Fibroblast of skin of left quadriceps (primary cell): ENCODE data around the gene TYW1B.
"Not testable (repeated sequence)": the region's sequence is repeated elsewhere in the genome, so short reads cannot be mapped to it uniquely, and the experiment has no call there.

ENCODE experiments used
- DNase-seq, 2 experiments: peaks; one replicate each; pipeline ENCODE4 v3.0.0-alpha.2; 2013; ENCODE audit warnings: low read depth in 2 of 2

Gene TYW1B

DNA sequence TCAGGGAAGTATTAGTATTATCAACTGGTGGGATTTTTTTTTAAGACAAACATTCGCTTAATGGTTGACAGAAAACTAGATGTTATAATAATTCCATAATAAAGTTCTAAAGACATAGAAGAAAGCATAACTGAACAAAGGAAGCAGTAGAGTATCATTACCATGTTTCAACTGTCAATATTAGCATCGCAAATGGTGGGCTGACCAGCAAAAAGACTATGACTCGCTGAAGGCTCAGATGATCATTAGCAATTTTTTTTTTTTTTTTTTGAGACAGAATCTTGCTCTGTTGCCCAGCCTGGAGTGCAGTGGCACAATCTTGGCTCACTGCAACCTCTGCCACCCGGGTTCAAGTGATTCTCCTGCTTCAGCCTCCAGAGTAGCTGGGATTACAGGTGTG, 74.8 kb downstream of the TYW1B start:
- not testable (repeated sequence) for DNase-seq

DNA sequence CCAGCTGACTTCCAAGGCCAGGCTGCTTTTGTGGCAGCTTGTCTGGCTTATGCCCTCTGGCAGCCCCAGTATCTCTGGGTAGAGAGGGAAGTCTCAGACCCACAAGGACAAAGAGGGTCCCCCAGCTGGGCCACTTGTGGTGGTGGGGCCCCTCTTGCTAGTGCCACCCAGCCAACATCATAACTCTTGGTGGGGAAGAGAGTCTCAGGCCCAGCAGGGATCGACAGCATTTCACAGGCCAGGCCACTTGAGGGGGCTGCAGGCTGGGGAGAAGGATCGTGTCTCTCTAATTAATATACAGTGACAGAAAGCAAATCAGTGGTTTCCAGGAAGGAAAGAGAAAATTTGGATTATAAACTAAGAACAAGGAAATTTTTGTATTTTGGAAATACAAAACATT, 76.0 kb downstream of the TYW1B start:
- DNase-seq = no peak

GRCh38 chr7:72751378-72751777, 76.6 kb downstream of the TYW1B start:
- DNase-seq = no peak

- DNase-seq = not testable (repeated sequence)
These were observed 79.4 kb downstream of the TYW1B start for GRCh38 chr7:72748649-72749048.

DNA sequence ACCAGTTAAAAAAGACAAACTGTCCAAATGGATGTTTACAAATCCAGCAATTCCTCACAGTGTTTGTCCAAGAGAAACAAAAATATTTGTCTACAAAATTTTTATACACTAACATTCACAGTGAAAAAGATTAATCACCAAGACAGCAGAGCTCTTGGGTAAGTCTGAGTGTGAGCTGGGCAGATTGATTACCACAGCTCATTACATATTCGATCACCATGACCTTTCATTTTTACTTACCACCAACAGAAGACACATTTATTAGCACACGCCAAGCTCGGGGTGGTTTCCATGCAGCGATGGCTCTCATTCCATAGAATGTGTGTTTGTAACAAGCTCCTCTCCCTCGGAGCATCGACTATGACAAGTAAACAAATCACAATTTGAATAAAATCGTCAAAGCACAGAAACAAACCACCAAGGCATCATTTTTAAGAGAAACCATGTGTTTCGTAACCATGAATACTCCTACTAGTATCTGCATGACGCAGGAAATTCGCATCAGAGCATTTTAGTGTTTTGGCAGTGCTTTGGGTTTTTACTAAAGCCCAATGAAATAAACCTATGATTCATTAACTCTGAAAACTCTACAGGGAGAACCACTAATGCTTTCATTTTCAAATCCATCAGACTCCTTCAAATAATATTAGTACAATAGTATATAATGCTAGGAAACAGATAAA, 83.6 kb downstream of the TYW1B start:
- peak; percentile 41 to 43 for DNase-seq

- DNase-seq = not testable (repeated sequence)
These were observed 84.2 kb downstream of the TYW1B start for GRCh38 chr7:72743801-72744200.

DNA sequence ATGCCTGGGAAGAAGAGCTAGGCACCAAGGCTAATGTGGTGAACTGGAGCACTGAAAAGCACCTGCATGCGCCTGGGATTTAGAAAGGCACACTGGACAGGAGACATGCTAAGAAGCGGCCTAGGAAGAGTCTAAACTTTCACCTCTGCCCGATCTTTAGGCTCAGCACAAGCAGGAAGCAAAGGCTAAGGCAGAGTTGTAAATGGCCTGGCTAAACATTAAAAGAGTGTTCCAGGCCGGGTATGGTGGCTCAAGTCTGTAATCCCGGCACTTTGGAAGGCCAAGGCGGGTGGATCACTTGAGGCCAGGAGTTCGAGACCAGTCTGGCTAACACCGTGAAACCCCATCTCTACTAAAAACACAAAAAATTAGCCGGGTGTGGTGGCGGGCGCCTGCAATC, 88.3 kb downstream of the TYW1B start:
- DNase-seq = not testable (repeated sequence)

GRCh38 chr7:72735855-72736254, 92.1 kb downstream of the TYW1B start:
- not testable (repeated sequence) for DNase-seq

- not testable (repeated sequence) for DNase-seq
These were observed 97.2 kb downstream of the TYW1B start for GRCh38 chr7:72730815-72731214.

- DNase-seq = not testable (repeated sequence)
These were observed 97.6 kb downstream of the TYW1B start for GRCh38 chr7:72730384-72730783.

DNA sequence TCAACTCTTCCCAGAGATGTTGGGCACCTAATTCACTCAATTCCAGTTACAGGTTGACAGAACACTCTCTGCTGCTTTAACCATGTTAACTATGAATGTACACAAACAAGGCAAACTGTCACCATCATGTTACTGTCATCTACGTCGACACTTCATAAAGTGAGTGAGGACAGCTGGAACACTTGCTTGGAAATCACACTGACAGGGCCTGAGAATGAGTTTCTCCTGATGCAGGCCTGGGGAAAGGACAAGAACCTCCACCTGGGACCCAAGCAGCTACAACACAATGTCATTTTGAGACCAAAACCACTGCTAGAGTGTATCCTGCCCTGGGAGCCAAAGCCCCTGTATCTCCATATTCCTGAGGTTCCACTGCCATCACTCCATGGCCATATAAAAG, 98.9 kb downstream of the TYW1B start:
- DNase-seq = not testable (repeated sequence)

- DNase-seq = not testable (repeated sequence)
These were observed 105.3 kb downstream of the TYW1B start for GRCh38 chr7:72722694-72723093.

DNA sequence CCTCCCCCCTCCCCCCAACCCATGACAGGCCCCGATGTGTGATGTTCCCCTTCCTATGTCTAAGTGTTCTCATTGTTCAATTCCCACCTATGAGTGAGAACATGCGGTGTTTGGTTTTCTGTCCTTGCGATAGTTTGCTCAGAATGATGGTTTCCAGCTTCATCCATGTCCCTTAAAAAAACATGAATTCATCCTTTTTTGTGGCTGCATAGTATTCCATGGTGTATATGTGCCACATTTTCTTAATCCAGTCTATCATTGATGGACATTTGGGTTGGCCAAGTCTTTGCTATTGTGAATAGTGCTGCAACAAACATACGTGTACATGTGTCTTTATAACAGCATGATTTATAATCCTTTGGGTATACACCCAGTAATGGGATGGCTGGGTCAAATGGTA, 107.1 kb downstream of the TYW1B start:
- not testable (repeated sequence) for DNase-seq

GRCh38 chr7:72717252-72717774, 110.7 kb downstream of the TYW1B start:
- DNase-seq = not testable (repeated sequence)

DNA sequence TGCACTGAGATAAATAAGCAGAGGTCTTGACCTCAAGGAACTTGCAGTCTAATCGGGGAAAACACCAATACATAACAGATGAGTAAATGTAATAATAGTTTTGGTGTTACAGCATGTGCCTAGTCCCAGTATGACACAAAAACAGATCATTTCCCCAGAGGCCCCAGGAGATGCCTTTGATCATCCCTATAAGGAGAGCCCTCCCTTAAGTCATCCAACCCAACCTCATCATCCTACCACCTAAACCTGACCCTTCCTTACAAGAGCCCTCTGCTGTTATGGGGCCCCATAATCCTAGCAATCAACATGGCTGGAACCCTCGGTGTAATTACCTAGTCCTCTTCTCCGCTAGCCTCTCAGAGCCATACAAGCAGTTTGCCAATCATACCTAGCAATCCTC, 116.1 kb downstream of the TYW1B start:
- DNase-seq = not testable (repeated sequence)

GRCh38 chr7:72710983-72711382, 117.0 kb downstream of the TYW1B start:
- no peak for DNase-seq

GRCh38 chr7:72709909-72710308, 118.1 kb downstream of the TYW1B start:
- peak; percentile 3 to 5 for DNase-seq

DNA sequence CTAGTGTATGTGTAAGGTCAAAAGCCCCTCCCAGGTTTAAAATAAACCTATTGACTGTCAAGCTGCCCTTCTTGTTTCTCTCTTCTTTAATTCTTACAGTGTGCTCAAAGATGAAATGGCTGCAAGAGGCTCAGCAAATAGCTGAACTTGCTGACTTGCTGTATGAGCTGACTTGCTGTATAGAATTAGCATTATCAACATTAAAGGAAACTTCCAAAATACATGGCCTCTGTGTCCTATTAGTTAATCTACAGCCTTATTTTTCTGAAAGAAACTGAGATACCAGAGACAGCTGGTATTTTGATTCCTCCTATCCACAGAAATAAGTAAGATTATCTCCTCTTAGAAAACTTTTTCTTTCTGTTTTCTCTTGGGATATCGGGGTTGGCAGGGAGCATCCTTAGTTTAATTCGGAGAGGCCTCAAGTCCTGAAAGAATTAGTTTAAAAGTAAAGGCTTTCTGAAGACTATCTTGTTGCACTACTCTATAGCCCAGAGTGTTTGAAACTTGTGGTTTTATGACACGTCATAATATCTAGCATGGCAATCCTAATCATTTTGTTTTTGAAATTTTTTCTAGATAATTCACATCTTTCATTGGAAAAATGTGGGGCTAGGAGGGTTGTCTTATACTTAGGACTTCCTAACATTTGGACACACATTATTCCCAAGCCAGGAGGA, 119.5 kb downstream of the TYW1B start:
- not testable (repeated sequence) for DNase-seq

DNA sequence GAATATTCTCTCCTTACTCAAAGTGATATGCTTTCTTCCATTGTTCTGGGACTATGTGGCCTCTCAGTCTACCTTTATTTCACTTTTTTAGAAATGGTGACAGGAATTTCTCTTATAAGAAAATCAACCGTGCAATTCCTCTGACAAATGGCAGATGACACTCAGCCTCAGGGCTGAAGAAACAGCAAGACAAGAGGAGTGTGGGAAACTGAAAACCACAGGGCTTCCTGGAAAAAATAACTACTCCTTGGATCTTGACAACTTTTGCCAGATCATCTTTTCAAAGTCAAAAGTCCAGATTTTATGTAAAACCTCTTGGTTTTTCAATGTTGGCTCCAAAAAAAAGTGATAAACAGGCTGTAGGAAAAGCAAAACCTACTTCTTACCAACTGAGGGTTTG, 121.5 kb downstream of the TYW1B start:
- DNase-seq = no peak

DNA sequence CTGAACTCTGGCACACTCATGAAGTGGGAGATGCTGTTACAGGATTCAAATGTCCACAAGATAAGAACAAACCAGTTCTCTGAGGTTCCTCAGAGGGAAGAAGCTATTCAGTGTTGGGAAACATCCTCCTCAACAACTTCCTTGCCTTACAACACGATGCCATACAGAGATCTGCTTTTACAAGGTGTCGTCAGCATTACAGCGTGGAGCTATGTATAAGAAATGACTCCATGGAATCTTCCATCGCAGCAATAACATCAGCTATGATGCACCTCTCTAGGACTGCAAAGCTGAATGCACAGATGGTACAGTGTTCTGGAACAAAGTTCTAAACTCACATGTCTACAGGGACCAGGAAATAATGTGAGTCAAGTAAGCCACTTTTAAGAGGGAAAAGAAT, 122.3 kb downstream of the TYW1B start:
- not testable (repeated sequence) for DNase-seq

DNA sequence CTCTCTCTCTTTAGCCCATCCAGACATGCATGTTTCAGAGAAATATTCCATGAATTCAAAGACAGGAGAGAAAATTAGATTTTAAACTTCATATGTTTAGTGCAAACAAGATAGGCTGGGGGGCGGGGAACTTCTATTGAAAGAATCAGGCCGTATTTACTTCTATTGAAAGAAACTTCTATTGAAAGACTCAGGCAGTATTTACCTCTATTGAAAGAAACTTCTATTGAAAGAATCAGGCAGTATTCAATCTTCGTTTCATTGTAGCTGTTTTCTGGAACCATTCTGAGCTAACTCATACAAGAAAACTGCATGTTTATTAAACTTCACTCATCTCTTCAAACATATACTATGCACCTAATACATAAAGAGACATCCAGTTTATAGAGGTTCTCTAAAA, 123.1 kb downstream of the TYW1B start:
- no peak for DNase-seq

GRCh38 chr7:72700548-72700947, 127.5 kb downstream of the TYW1B start:
- not testable (repeated sequence) for DNase-seq

GRCh38 chr7:72697066-72697465, 130.9 kb downstream of the TYW1B start:
- DNase-seq = not testable (repeated sequence)
